ENCODE measurements around the gene SEC14L1.

GRCh38 chr17:77111934-77112296 is 28.9 kb upstream of the SEC14L1 start:
- TF ChIP-seq GATA3 (IDR thresholded peaks at IDR 0.05; ENCODE audit: low read depth, low read length) (no peak), GATA2 (IDR thresholded peaks at IDR 0.05; ENCODE audit: low read depth, low read length) (no peak)

Data from SH-SY5Y (cell line).